PC-9 (cell line): ENCODE data around the gene B3GAT1.

ENCODE experiments used
- CTCF ChIP-seq: fragments of 200-600 bp; sonication (generic); conservative IDR thresholded peaks from 2 replicates; pipeline ENCODE4 v1.6.1; 2017; ENCODE audit warnings: mixed run types, antibody characterized with exemption, mild to moderate bottlenecking, moderate library complexity
- EZH2 ChIP-seq: fragments of 200-600 bp; sonication (generic); IDR thresholded peaks from 2 replicates; pipeline ENCODE4 v1.8.0; 2017; ENCODE audit warnings: antibody characterized with exemption, low read depth

- TF ChIP-seq CTCF: no peak
- no peak for TF ChIP-seq EZH2
These were observed 28.8 kb upstream of the B3GAT1 start for GRCh38 chr11:134440851-134441250.
